ENCODE data around the gene DPYD.

The DPYD gene

GRCh38 chr1:97516588-97516987 lies 404.2 kb downstream of the DPYD start:
- Histone ChIP-seq H3K79me2 (ENCODE audit: insufficient read depth, low read length) (no peaks in the 10 kb centered on the region), H4K20me1 (ENCODE audit: insufficient read depth, low read length) (no peaks in the 10 kb centered on the region), H3K36me3 (ENCODE audit: insufficient read depth, low read length) (no peaks in the 10 kb centered on the region), H3K9me3 (ENCODE audit: low read length) (no peaks in the 10 kb centered on the region), H2AFZ (ENCODE audit: low read length) (no peak overlapping the region), H3K27me3 (ENCODE audit: insufficient read depth, low read length) (no peaks in the 10 kb centered on the region), H3K4me1 (ENCODE audit: insufficient read depth, low read length, severe bottlenecking) (no peaks in the 10 kb centered on the region), H3K4me3 (ENCODE audit: low read depth, low read length, poor library complexity, severe bottlenecking) (no peak overlapping the region), H3K9ac (ENCODE audit: low read length) (no peak overlapping the region), H3F3A (ENCODE audit: insufficient read depth, low read length) (no peaks in the 10 kb centered on the region), H3K4me2 (ENCODE audit: low read length) (no peak overlapping the region), H3K9me2 (ENCODE audit: low read depth, low read length) (no peaks in the 10 kb centered on the region), H3K27ac (ENCODE audit: low read depth, low read length, poor library complexity, severe bottlenecking) (no peak overlapping the region)
- no peak for TF ChIP-seq CTCF (IDR thresholded peaks at IDR 0.05; ENCODE audit: low read length)
- no peak for TF ChIP-seq EZH2 (IDR thresholded peaks at IDR 0.05; ENCODE audit: borderline replicate concordance, low read length)

- H2AFZ ChIP-seq (ENCODE audit: low read length): no peak overlapping the region
- H3K9me2 ChIP-seq (ENCODE audit: low read depth, low read length): no peaks in the 10 kb centered on the region
- H3K36me3 ChIP-seq (ENCODE audit: insufficient read depth, low read length): no peaks in the 10 kb centered on the region
- H3K9me3 ChIP-seq (ENCODE audit: low read length): no peaks in the 10 kb centered on the region
- H3K9ac ChIP-seq (ENCODE audit: low read length): no peak overlapping the region
- H4K20me1 ChIP-seq (ENCODE audit: insufficient read depth, low read length): no peaks in the 10 kb centered on the region
- no peaks in the 10 kb centered on the region for H3F3A ChIP-seq (ENCODE audit: insufficient read depth, low read length)
- no peak overlapping the region for H3K4me3 ChIP-seq (ENCODE audit: low read depth, low read length, poor library complexity, severe bottlenecking)
- peaks cover 11% of the 10 kb centered on the region for H3K4me1 ChIP-seq (ENCODE audit: insufficient read depth, low read length, severe bottlenecking)
- no peak overlapping the region for H3K27ac ChIP-seq (ENCODE audit: low read depth, low read length, poor library complexity, severe bottlenecking)
- no peaks in the 10 kb centered on the region for H3K27me3 ChIP-seq (ENCODE audit: insufficient read depth, low read length)
- no peak overlapping the region for H3K4me2 ChIP-seq (ENCODE audit: low read length)
- TF ChIP-seq CTCF (IDR thresholded peaks at IDR 0.05; ENCODE audit: low read length): no peak
- no peak for TF ChIP-seq EZH2 (IDR thresholded peaks at IDR 0.05; ENCODE audit: borderline replicate concordance, low read length)
- no peaks in the 10 kb centered on the region for H3K79me2 ChIP-seq (ENCODE audit: insufficient read depth, low read length)
Measured at GRCh38 chr1:97508653-97509218, 412.1 kb downstream of the DPYD start.

- Histone ChIP-seq H3K79me2 (ENCODE audit: insufficient read depth, low read length) (no peaks in the 10 kb centered on the region), H3K27me3 (ENCODE audit: insufficient read depth, low read length) (no peaks in the 10 kb centered on the region), H3K9ac (ENCODE audit: low read length) (no peak overlapping the region), H3K4me1 (ENCODE audit: insufficient read depth, low read length, severe bottlenecking) (peaks cover 11% of the 10 kb centered on the region), H3F3A (ENCODE audit: insufficient read depth, low read length) (no peaks in the 10 kb centered on the region), H3K9me2 (ENCODE audit: low read depth, low read length) (no peaks in the 10 kb centered on the region), H2AFZ (ENCODE audit: low read length) (no peak overlapping the region), H3K9me3 (ENCODE audit: low read length) (no peaks in the 10 kb centered on the region), H3K27ac (ENCODE audit: low read depth, low read length, poor library complexity, severe bottlenecking) (no peak overlapping the region), H3K4me2 (ENCODE audit: low read length) (no peak overlapping the region), H3K36me3 (ENCODE audit: insufficient read depth, low read length) (no peaks in the 10 kb centered on the region), H3K4me3 (ENCODE audit: low read depth, low read length, poor library complexity, severe bottlenecking) (no peak overlapping the region), H4K20me1 (ENCODE audit: insufficient read depth, low read length) (no peaks in the 10 kb centered on the region)
- TF ChIP-seq EZH2 (IDR thresholded peaks at IDR 0.05; ENCODE audit: borderline replicate concordance, low read length): no peak
- no peak for TF ChIP-seq CTCF (IDR thresholded peaks at IDR 0.05; ENCODE audit: low read length)
Measured at GRCh38 chr1:97507863-97508262, 413.0 kb downstream of the DPYD start.

Measured in OCI-LY1 (cell line).